SK-N-SH treated with all-trans-retinoic acid at 6 μM for 48 hours (cell line): ENCODE results near the gene LACRT.

Source experiments
- ARNTL ChIP-seq: fragments of 450-650 bp; formaldehyde crosslinking; IDR thresholded peaks from 2 replicates; pipeline ENCODE4 v1.5.0; 2020; ENCODE audit warnings: low read depth, mild to moderate bottlenecking, moderate library complexity, borderline replicate concordance
- CREB5 ChIP-seq: fragments of 250-450 bp; sonication (Bioruptor Pico); IDR thresholded peaks from 2 replicates; pipeline ENCODE4 v1.5.1; 2020; ENCODE audit warnings: low read depth, mild to moderate bottlenecking, moderate library complexity
- CSDC2 ChIP-seq: fragments of 250-450 bp; sonication (Bioruptor Pico); IDR thresholded peaks from 2 replicates; pipeline ENCODE4 v1.5.0; 2020; ENCODE audit warnings: mild to moderate bottlenecking, moderate library complexity
- PATZ1 ChIP-seq: fragments of 250-450 bp; sonication (Bioruptor Pico); IDR thresholded peaks from 2 replicates; pipeline ENCODE4 v1.8.0; 2020; ENCODE audit warnings: mild to moderate bottlenecking, moderate library complexity, borderline replicate concordance
- SNAI2 ChIP-seq: fragments of 250-450 bp; sonication (Bioruptor Pico); IDR thresholded peaks from 2 replicates; pipeline ENCODE4 v1.5.0; 2020; ENCODE audit warnings: mild to moderate bottlenecking, moderate library complexity
- ZFP3 ChIP-seq: fragments of 250-450 bp; sonication (Bioruptor Pico); IDR thresholded peaks from 2 replicates; pipeline ENCODE4 v1.5.0; 2020; ENCODE audit warnings: mild to moderate bottlenecking, moderate library complexity
- ZNF70 ChIP-seq: fragments of 450-650 bp; formaldehyde crosslinking; IDR thresholded peaks from 2 replicates; pipeline ENCODE4 v1.5.0; 2020; ENCODE audit warnings: mild to moderate bottlenecking, moderate library complexity

GRCh38 chr12:54581412-54581811, 53.3 kb downstream of the LACRT start:
- no peak for TF ChIP-seq CREB5
- no peak for TF ChIP-seq PATZ1 (CRISPR knock-in tag)
- TF ChIP-seq ARNTL (CRISPR knock-in tag), result no peak
- no peak for TF ChIP-seq SNAI2 (CRISPR knock-in tag)
- no peak for TF ChIP-seq ZNF70 (CRISPR knock-in tag)
- no peak for TF ChIP-seq ZFP3 (CRISPR knock-in tag)
- no peak for TF ChIP-seq CSDC2
